ENCODE results near the gene DPH3. TPM values are rescaled to one million over a fixed set of nuclear protein-coding genes. Genes with fewer than 3 reads are reported as not detected.

The DPH3 gene
- total and polyA plus RNA-seq, 2 donors (not counting 3 experiments of a cell fraction or from before 2014, with no cell fraction given) = 7.7 to 28.7 TPM

DNA sequence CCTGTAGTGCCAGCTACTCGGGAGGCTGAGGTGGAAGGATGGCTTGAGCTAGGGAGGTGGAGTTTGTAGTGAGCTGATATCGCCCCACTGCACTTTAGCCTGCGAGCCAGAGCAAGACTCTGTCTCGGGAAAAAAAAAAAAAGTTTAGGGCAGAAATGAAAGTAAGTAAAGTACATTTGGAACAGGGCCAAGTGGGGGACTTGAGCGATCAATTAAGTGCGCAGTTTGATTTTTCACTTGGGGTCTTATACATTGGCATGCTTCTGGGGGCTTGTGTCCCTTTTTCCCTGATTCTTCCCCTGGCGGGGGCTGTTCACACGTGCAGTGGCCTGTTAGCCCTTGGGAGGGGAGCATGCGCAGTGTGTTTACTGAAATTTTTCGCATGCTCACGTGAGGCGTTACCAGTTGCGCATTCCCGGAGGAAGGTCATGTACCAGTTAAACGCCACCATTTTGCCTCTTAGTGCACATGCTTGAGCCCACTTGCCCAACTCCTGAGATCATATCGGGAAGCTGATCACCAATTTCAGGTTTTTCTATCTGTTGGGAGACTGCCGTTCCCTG, 48.3 kb downstream of the DPH3 start:
- H3K79me2 ChIP-seq (ENCODE audit: control insufficient read depth, insufficient read depth, low read length) = no peaks in the 10 kb centered on the region
- H3K9ac ChIP-seq (replicated peaks; ENCODE audit: extremely low read depth, insufficient read depth, low read length) = no peak overlapping the region
- no peaks in the 10 kb centered on the region for H3K36me3 ChIP-seq (ENCODE audit: control insufficient read depth in 2 of 2, extremely low read depth in 1 of 2, insufficient read depth in 2 of 2, low read length in 2 of 2)
- H3K27me3 ChIP-seq (ENCODE audit: control insufficient read depth in 2 of 2, insufficient read depth in 2 of 2, low read length in 2 of 2) = no peaks in the 10 kb centered on the region
- no peak overlapping the region for H2AFZ ChIP-seq (ENCODE audit: low read depth, low read length)
- no peak overlapping the region for H3K4me3 ChIP-seq (replicated peaks in 1 of 3; ENCODE audit: insufficient read depth in 1 of 3, low read depth in 1 of 3, low read length in 3 of 3)
- CTCF ChIA-PET = no interaction called here
- POLR2A ChIA-PET = no interaction called here
- no peak for TF ChIP-seq JUN (IDR thresholded peaks at IDR 0.05; ENCODE audit: borderline replicate concordance, insufficient read depth, insufficient read length, low read depth)
- no peak for TF ChIP-seq FOS (IDR thresholded peaks at IDR 0.05; ENCODE audit: borderline replicate concordance, insufficient read depth, low read length)
- no peak for TF ChIP-seq POLR2A (IDR thresholded peaks at IDR 0.05; ENCODE audit: low read depth, low read length)
- TF ChIP-seq POLR2AphosphoS5 (IDR thresholded peaks at IDR 0.05; ENCODE audit: insufficient read depth, low read depth, low read length) = no peak
- no peak for TF ChIP-seq EZH2 (IDR thresholded peaks at IDR 0.05; ENCODE audit: borderline replicate concordance, low read depth, low read length, severe bottlenecking)
- no peak for TF ChIP-seq GATA2 (IDR thresholded peaks at IDR 0.05; ENCODE audit: insufficient read depth, insufficient read length, low read depth, low read length)
- intact Hi-C loops (cut with micrococcal nuclease) = no loop called here
- no peaks in the 10 kb centered on the region for H3K9me3 ChIP-seq (replicated peaks; ENCODE audit: control insufficient read depth, insufficient read depth, low read length)
- no TSS peak for BruUV-seq (replicated peaks)
- no peaks in the 10 kb centered on the region for H4K20me1 ChIP-seq (replicated peaks; ENCODE audit: control insufficient read depth, extremely low read depth, insufficient read depth, low read length)
- H3K27ac ChIP-seq (ENCODE audit: insufficient read depth, low read depth, low read length) = no peak overlapping the region
- FAIRE-seq (no peak), DNase-seq (ENCODE audit: low read depth, low spot score) (no peak)
- H3K4me2 ChIP-seq (ENCODE audit: insufficient read depth, low read length) = no peak overlapping the region
- H3K4me1 ChIP-seq (ENCODE audit: control insufficient read depth, extremely low read depth, insufficient read depth, low read length) = no peaks in the 10 kb centered on the region
- dilution Hi-C loops (cut with MboI; ENCODE audit: extremely low pct_ligation_motif_present, low sequenced_read_pairs) = no loop called here
- H3K9me1 ChIP-seq (replicated peaks; ENCODE audit: control insufficient read depth, extremely low read depth, insufficient read depth, low read length) = no peaks in the 10 kb centered on the region

DNA sequence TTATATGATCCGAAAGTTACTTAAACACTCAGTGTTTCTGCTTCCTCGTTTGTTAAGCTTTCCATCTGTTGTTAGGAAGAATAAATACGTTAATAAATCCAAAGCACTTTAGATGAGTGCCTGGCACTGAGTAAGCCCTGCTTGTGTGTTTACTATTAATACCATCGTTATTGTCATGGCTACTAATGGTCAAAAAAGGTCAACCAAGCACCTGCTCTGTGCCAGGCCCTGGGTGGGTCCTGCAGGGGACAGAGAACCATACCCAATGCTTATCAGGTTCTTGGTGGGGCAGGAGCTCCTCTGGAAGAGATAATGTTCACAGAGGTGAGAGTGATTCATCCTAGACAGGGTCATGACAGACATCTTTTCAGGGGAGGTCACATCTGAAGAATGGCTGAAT, 50.4 kb downstream of the DPH3 start:
- DNase-seq (ENCODE audit: low read depth, low spot score) (no peak), FAIRE-seq (no peak)
- Histone ChIP-seq H3K4me3 (replicated peaks in 1 of 3; ENCODE audit: insufficient read depth in 1 of 3, low read depth in 1 of 3, low read length in 3 of 3) (no peak overlapping the region), H4K20me1 (replicated peaks; ENCODE audit: control insufficient read depth, extremely low read depth, insufficient read depth, low read length) (no peaks in the 10 kb centered on the region), H3K4me2 (ENCODE audit: insufficient read depth, low read length) (no peak overlapping the region), H3K9me3 (replicated peaks; ENCODE audit: control insufficient read depth, insufficient read depth, low read length) (no peaks in the 10 kb centered on the region), H3K36me3 (ENCODE audit: control insufficient read depth in 2 of 2, extremely low read depth in 1 of 2, insufficient read depth in 2 of 2, low read length in 2 of 2) (no peaks in the 10 kb centered on the region), H3K27ac (ENCODE audit: insufficient read depth, low read depth, low read length) (no peak overlapping the region), H3K4me1 (ENCODE audit: control insufficient read depth, extremely low read depth, insufficient read depth, low read length) (no peaks in the 10 kb centered on the region), H3K79me2 (ENCODE audit: control insufficient read depth, insufficient read depth, low read length) (no peaks in the 10 kb centered on the region), H3K9ac (replicated peaks; ENCODE audit: extremely low read depth, insufficient read depth, low read length) (no peak overlapping the region), H2AFZ (ENCODE audit: low read depth, low read length) (no peak overlapping the region), H3K27me3 (ENCODE audit: control insufficient read depth in 2 of 2, insufficient read depth in 2 of 2, low read length in 2 of 2) (no peaks in the 10 kb centered on the region), H3K9me1 (replicated peaks; ENCODE audit: control insufficient read depth, extremely low read depth, insufficient read depth, low read length) (no peaks in the 10 kb centered on the region)
- ChIA-PET CTCF (interaction anchor here (1.1 to 1.2 kb wide), 2 partner anchors 15 to 27 kb away, joined by 3 read pairs; no protein-coding TSS in a partner anchor), POLR2A (no interaction called here)
- TF ChIP-seq POLR2A (IDR thresholded peaks at IDR 0.05; ENCODE audit: low read depth, low read length) (no peak), POLR2AphosphoS5 (IDR thresholded peaks at IDR 0.05; ENCODE audit: insufficient read depth, low read depth, low read length) (no peak), FOS (IDR thresholded peaks at IDR 0.05; ENCODE audit: borderline replicate concordance, insufficient read depth, low read length) (no peak), MYC (IDR thresholded peaks at IDR 0.05; ENCODE audit: low read depth, low read length) (no peak)
- TF ChIP-seq, protein P1, sequence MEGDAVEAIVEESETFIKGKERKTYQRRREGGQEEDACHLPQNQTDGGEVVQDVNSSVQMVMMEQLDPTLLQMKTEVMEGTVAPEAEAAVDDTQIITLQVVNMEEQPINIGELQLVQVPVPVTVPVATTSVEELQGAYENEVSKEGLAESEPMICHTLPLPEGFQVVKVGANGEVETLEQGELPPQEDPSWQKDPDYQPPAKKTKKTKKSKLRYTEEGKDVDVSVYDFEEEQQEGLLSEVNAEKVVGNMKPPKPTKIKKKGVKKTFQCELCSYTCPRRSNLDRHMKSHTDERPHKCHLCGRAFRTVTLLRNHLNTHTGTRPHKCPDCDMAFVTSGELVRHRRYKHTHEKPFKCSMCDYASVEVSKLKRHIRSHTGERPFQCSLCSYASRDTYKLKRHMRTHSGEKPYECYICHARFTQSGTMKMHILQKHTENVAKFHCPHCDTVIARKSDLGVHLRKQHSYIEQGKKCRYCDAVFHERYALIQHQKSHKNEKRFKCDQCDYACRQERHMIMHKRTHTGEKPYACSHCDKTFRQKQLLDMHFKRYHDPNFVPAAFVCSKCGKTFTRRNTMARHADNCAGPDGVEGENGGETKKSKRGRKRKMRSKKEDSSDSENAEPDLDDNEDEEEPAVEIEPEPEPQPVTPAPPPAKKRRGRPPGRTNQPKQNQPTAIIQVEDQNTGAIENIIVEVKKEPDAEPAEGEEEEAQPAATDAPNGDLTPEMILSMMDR (IDR thresholded peaks at IDR 0.05; ENCODE audit: extremely low read depth in 1 of 2, insufficient read depth in 1 of 2, low read depth in 1 of 2, low read length in 2 of 2) = no peak
- intact Hi-C loops (cut with micrococcal nuclease) = no loop called here
- BruUV-seq (replicated peaks) = no TSS peak
- dilution Hi-C loops (cut with MboI; ENCODE audit: extremely low pct_ligation_motif_present, low sequenced_read_pairs) = no loop called here
